IMR-90 (cell line): Measurements from ENCODE around the gene WDR81. TPM values are rescaled to one million over a fixed set of nuclear protein-coding genes. Genes with fewer than 3 reads are reported as not detected.
A peak's percentile ranks its signal among the peaks of the same experiment; 100 is the strongest.

Source experiments
- ATAC-seq: fragments of 200-7000 bp; cut with Tn5 transposase; 2 replicates; pipeline ENCODE4 v1.9.1; 2020; ENCODE audit warnings: low read depth, mild to moderate bottlenecking, moderate library complexity
- BruUV-seq: library from RNA; stranded (reverse); fragments of 400-500 nt; replicated peaks from 2 replicates; lab custom pipeline; 2021; lab: Mats Ljungman, UMichigan
- CTCF ChIA-PET: fragments of 300-600 bp; formaldehyde crosslinking; extraction: SDS; loops from one replicate; lab custom pipeline; 2021; ENCODE audit warnings: antibody characterized with exemption; lab: Yijun Ruan, JAX
- POLR2A ChIA-PET: fragments of 300-600 bp; sonication (Branson Sonifier 250); formaldehyde crosslinking; loops from one replicate; lab custom pipeline; 2022; ENCODE audit warnings: antibody characterized with exemption; ENCODE audit not compliant: unreplicated experiment; lab: Charles Lee
- DNase-seq: peaks from one replicate; pipeline ENCODE4 v3.0.0; 2013
- H2AFZ ChIP-seq: replicated peaks from 2 replicates; pipeline ENCODE3; 2013; ENCODE audit warnings: low read length, mild to moderate bottlenecking; ENCODE audit not compliant: poor library complexity
- H2AK5ac ChIP-seq: 2 replicates; pipeline ENCODE4 v1.6.1; 2013; ENCODE audit warnings: low read depth, low read length, inconsistent platforms
- H2AK9ac ChIP-seq: replicated peaks from 2 replicates; pipeline ENCODE3; 2013; ENCODE audit warnings: mild to moderate bottlenecking, low read depth, low read length, moderate library complexity; ENCODE audit not compliant: poor library complexity
- H2BK120ac ChIP-seq: 2 replicates; pipeline ENCODE4 v1.6.1; 2013; ENCODE audit warnings: low read depth, low read length, inconsistent platforms
- H2BK15ac ChIP-seq: 3 replicates; pipeline ENCODE4 v1.6.1; 2013; ENCODE audit warnings: low read depth, low read length, inconsistent platforms
- H2BK20ac ChIP-seq: 2 replicates; pipeline ENCODE4 v1.6.1; 2013; ENCODE audit warnings: low read depth, mild to moderate bottlenecking, inconsistent platforms, low read length, moderate library complexity
- H2BK5ac ChIP-seq: 2 replicates; pipeline ENCODE4 v1.6.1; 2013; ENCODE audit warnings: mild to moderate bottlenecking, low read depth, low read length, inconsistent platforms; ENCODE audit not compliant: poor library complexity, severe bottlenecking
- H3K14ac ChIP-seq: replicated peaks from 2 replicates; pipeline ENCODE4 v1.6.1; 2013; ENCODE audit warnings: low read depth, low read length, inconsistent platforms
- H3K18ac ChIP-seq: 2 replicates; pipeline ENCODE4 v1.6.1; 2013; ENCODE audit warnings: low read depth, low read length, control low read depth
- H3K23ac ChIP-seq: 2 replicates; pipeline ENCODE4 v1.6.1; 2013; ENCODE audit warnings: low read depth, low read length, inconsistent platforms
- H3K27ac ChIP-seq: 2 replicates; pipeline ENCODE4 v1.5.1; 2013; ENCODE audit warnings: mild to moderate bottlenecking, control low read depth, low read length; ENCODE audit not compliant: insufficient read depth
- H3K27me3 ChIP-seq: 2 replicates; pipeline ENCODE4 v1.6.1; 2013; ENCODE audit warnings: low read length; ENCODE audit not compliant: control insufficient read depth, insufficient read depth
- H3K36me3 ChIP-seq: 2 replicates; pipeline ENCODE4 v1.6.1; 2013; ENCODE audit warnings: low read length, mixed read lengths; ENCODE audit not compliant: control insufficient read depth, insufficient read depth
- H3K4ac ChIP-seq: 2 replicates; pipeline ENCODE4 v1.6.1; 2013; ENCODE audit warnings: low read depth, low read length, inconsistent platforms
- H3K4me1 ChIP-seq: 2 replicates; pipeline ENCODE4 v1.6.1; 2013; ENCODE audit warnings: low read length, mixed read lengths; ENCODE audit not compliant: control insufficient read depth, insufficient read depth
- H3K4me2 ChIP-seq: 2 replicates; pipeline ENCODE4 v1.6.1; 2013; ENCODE audit warnings: low read depth, mild to moderate bottlenecking, control low read depth, low read length, moderate library complexity
- H3K4me3 ChIP-seq: 2 replicates; pipeline ENCODE4 v1.5.1; 2013; ENCODE audit warnings: low read depth, mild to moderate bottlenecking, control low read depth, low read length, moderate library complexity; ENCODE audit not compliant: insufficient read depth
- H3K56ac ChIP-seq: 2 replicates; pipeline ENCODE4 v1.6.1; 2013; ENCODE audit warnings: low read length, inconsistent platforms; ENCODE audit not compliant: insufficient read depth; ENCODE audit errors: extremely low read depth
- H3K79me1 ChIP-seq, 2 experiments: 2 replicates each; pipeline ENCODE4 v1.6.1; 2013; ENCODE audit warnings: low read length in 2 of 2, inconsistent platforms in 1 of 2, low read depth in 1 of 2
- H3K9ac ChIP-seq: 2 replicates; pipeline ENCODE4 v1.6.1; 2013; ENCODE audit warnings: low read depth, low read length, control low read depth
- H3K9me1 ChIP-seq: 2 replicates; pipeline ENCODE4 v1.6.1; 2013; ENCODE audit warnings: low read length, inconsistent platforms; ENCODE audit not compliant: insufficient read depth
- H3K9me3 ChIP-seq: 2 replicates; pipeline ENCODE4 v1.6.1; 2013; ENCODE audit warnings: low read length; ENCODE audit not compliant: control insufficient read depth, insufficient read depth
- H4K20me1 ChIP-seq: 2 replicates; pipeline ENCODE4 v1.6.1; 2013; ENCODE audit warnings: low read length, inconsistent platforms; ENCODE audit not compliant: insufficient read depth
- H4K5ac ChIP-seq: 2 replicates; pipeline ENCODE4 v1.6.1; 2013; ENCODE audit warnings: mild to moderate bottlenecking, low read depth, low read length, control low read depth
- H4K8ac ChIP-seq, 2 experiments: 2 replicates each; pipeline ENCODE4 v1.6.1; 2013; ENCODE audit warnings: low read depth in 2 of 2, low read length in 2 of 2, control low read depth in 1 of 2, inconsistent platforms in 1 of 2
- H4K91ac ChIP-seq: 2 replicates; pipeline ENCODE4 v1.6.1; 2013; ENCODE audit warnings: low read depth, low read length, inconsistent platforms; ENCODE audit not compliant: insufficient read depth
- BHLHE40 ChIP-seq: fragments of 150-350 bp; IDR thresholded peaks from 2 replicates; pipeline ENCODE4 v1.6.1; 2016; ENCODE audit warnings: mild to moderate bottlenecking, low read depth, low read length
- WGBS, 2 experiments: methylation state at CpG; one replicate each; pipeline versions ENCODE4 v1.1.5 to v1.1.7; 2013; ENCODE audit warnings: missing lambda C conversion rate in 2 of 2; ENCODE audit not compliant: insufficient read length in 1 of 2; ENCODE audit errors: extremely low coverage in 2 of 2; 5-methylcytosine and 5-hydroxymethylcytosine counted together
- dilution Hi-C: fragments of 300-500 bp; cut with HindIII; formaldehyde crosslinking; loops from one replicate; pipeline ENCODE4 v1.14.3; 2018; ENCODE audit warnings: low sequenced_read_pairs; ENCODE audit not compliant: unreplicated experiment
- in situ Hi-C: fragments of 300-500 bp; cut with MboI; formaldehyde crosslinking; loops from 3 replicates; pipeline ENCODE4 v1.14.3; 2019; ENCODE audit warnings: low sequenced_read_pairs, inconsistent platforms, mixed read lengths
- intact Hi-C: fragments of 100-400 bp; cut with micrococcal nuclease; formaldehyde crosslinking; loops from 2 replicates; pipeline ENCODE4 v1.10.0; 2022
- polyA plus RNA-seq, 3 experiments: library from polyadenylated mRNA; depleted of rRNA; stranded (reverse); fragments of >200 nt; gene quantifications; 2 replicates each; pipeline ENCODE4 v1.2.3, GENCODE V29; 2012; ENCODE audit warnings: low replicate concordance in 1 of 3
- total RNA-seq: library from RNA; depleted of rRNA; stranded (reverse); fragments of >200 nt; gene quantifications from 2 replicates; pipeline ENCODE4 v1.2.3, GENCODE V29; 2012

The WDR81 gene
- total and polyA plus RNA-seq, 2 of the 4 experiments (the other 2 are of a cell fraction), result 3.0 to 8.4 TPM

DNA sequence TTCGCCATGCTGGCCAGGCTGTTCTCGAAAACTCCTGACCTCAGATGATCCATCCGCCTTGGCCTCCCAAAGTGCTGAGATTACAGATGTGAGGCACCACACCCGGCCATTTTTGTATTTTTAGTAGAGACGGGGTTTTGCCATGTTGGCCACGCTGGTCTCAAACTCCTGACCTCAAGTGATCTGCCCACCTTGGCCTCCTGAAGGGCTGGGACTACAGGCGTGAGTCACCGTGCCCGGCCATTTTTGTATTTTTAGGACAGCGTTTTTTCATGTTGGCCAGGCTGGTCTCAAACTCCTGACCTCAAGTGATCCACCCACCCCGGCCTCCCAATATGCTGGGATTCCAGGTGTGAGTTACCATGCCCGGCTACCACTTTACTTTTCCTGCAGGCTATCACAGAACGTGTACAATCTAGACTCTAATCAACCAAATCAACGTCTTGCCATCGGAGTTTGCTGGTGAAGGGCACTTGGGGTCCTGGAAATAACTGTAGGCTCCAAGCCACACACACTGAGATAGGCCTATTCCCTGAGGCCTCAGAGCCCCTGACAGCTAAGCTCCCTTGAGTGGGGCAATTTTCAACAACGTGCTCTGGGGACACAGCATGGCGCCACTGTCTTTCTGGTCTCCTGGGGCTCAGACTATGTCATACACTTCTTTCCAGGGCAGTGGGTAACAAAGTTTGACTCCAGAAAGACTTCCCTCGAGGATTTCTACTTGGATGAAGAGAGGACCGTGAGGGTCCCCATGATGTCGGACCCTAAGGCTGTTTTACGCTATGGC, 50.1 kb downstream of the WDR81 start:
- no peak overlapping the region for H3K4ac ChIP-seq
- no peaks in the 10 kb centered on the region for H3K27me3 ChIP-seq
- no peak overlapping the region for H3K14ac ChIP-seq
- 93% methylated on average over 13 of the region's 21 CpGs; no CpG with 5 or more reads in 1 of the 2 experiments for WGBS, 2 experiments
- dilution Hi-C loops (no loop called here), intact Hi-C loops (no loop called here), in situ Hi-C loops (no loop called here)
- H3K79me1 ChIP-seq, result 0 out of 4 replicates have a peak, but pooled peaks cover 0 to 3% of the 10 kb centered on the region in 2 experiments
- H3K27ac ChIP-seq, result no peak overlapping the region
- no peak for TF ChIP-seq BHLHE40
- no peak overlapping the region for H4K5ac ChIP-seq
- DNase-seq (no peak), ATAC-seq (no peak)
- ChIA-PET POLR2A (no interaction called here), CTCF (no interaction called here)
- H4K20me1 ChIP-seq, result no peaks in the 10 kb centered on the region
- no peak overlapping the region for H2BK5ac ChIP-seq
- H3K9me1 ChIP-seq, result peaks cover 8% of the 10 kb centered on the region; the same call in 1 of the 2 replicates
- no peak overlapping the region for H3K4me2 ChIP-seq
- H3K56ac ChIP-seq, result no peak overlapping the region
- H2AFZ ChIP-seq, result no peak overlapping the region
- H3K4me3 ChIP-seq, result no peak overlapping the region
- no peak overlapping the region; the same call in 1 of the 2 replicates for H2AK5ac ChIP-seq
- no TSS peak for BruUV-seq
- H3K36me3 ChIP-seq, result peaks cover 39% of the 10 kb centered on the region
- no peak overlapping the region for H2BK15ac ChIP-seq
- no peak overlapping the region for H3K9ac ChIP-seq
- no peak overlapping the region for H4K8ac ChIP-seq
- peak overlapping the region; percentile 23 for H2AK9ac ChIP-seq
- H3K9me3 ChIP-seq, result no peaks in the 10 kb centered on the region
- no peak overlapping the region for H4K91ac ChIP-seq
- H3K18ac ChIP-seq, result no peak overlapping the region
- H3K4me1 ChIP-seq, result peaks cover 9% of the 10 kb centered on the region
- no peak overlapping the region for H2BK20ac ChIP-seq
- no peak overlapping the region for H2BK120ac ChIP-seq
- no peak overlapping the region for H3K23ac ChIP-seq
